GM19023 (cell line): ENCODE measurements around the gene BFSP1.

ENCODE experiments used
- ATAC-seq: cut with Tn5 transposase; IDR thresholded peaks from one replicate; pipeline ENCODE4 v1.9.1; 2021; ENCODE audit warnings: mild to moderate bottlenecking, moderate library complexity; ENCODE audit not compliant: unreplicated experiment

The BFSP1 gene

GRCh38 chr20:17469246-17470030 lies 61.7 kb downstream of the BFSP1 start:
- no peak for ATAC-seq

GRCh38 chr20:17468073-17468840 lies 62.9 kb downstream of the BFSP1 start:
- ATAC-seq = no peak

- ATAC-seq = no peak
Measured at GRCh38 chr20:17467120-17467655, 64.0 kb downstream of the BFSP1 start.

- ATAC-seq = no peak
Measured at GRCh38 chr20:17466641-17467040, 64.5 kb downstream of the BFSP1 start.

- no peak for ATAC-seq
Measured at GRCh38 chr20:17465236-17465635, 65.9 kb downstream of the BFSP1 start.

GRCh38 chr20:17463711-17464110 lies 67.5 kb downstream of the BFSP1 start:
- ATAC-seq = no peak

- ATAC-seq = no peak
Measured at GRCh38 chr20:17461941-17462340, 69.2 kb downstream of the BFSP1 start.

GRCh38 chr20:17460119-17460518 lies 71.1 kb downstream of the BFSP1 start:
- ATAC-seq = no peak

GRCh38 chr20:17457588-17458190 lies 73.5 kb downstream of the BFSP1 start:
- no peak for ATAC-seq

GRCh38 chr20:17457079-17457478 lies 74.1 kb downstream of the BFSP1 start:
- no peak for ATAC-seq

GRCh38 chr20:17456279-17456678 lies 74.9 kb downstream of the BFSP1 start:
- no peak for ATAC-seq

GRCh38 chr20:17453592-17453991 lies 77.6 kb downstream of the BFSP1 start:
- no peak for ATAC-seq

- ATAC-seq = no peak
Measured at GRCh38 chr20:17452441-17452840, 78.7 kb downstream of the BFSP1 start.

- ATAC-seq = no peak
Measured at GRCh38 chr20:17449031-17449430, 82.1 kb downstream of the BFSP1 start.

GRCh38 chr20:17448071-17448470 lies 83.1 kb downstream of the BFSP1 start:
- ATAC-seq = no peak

GRCh38 chr20:17446171-17446570 lies 85.0 kb downstream of the BFSP1 start:
- ATAC-seq = no peak

GRCh38 chr20:17445543-17445942 lies 85.6 kb downstream of the BFSP1 start:
- ATAC-seq = no peak

GRCh38 chr20:17444091-17444490 lies 87.1 kb downstream of the BFSP1 start:
- no peak for ATAC-seq
